GM21447 (cell line): ENCODE measurements around the gene OR10D3.
"Not testable (repeated sequence)": the region's sequence is repeated elsewhere in the genome, so short reads cannot be mapped to it uniquely, and the experiment has no call there.

Experiments used
- ATAC-seq: cut with Tn5 transposase; IDR thresholded peaks from one replicate; pipeline ENCODE4 v1.9.1; 2021; ENCODE audit not compliant: unreplicated experiment

OR10D3 gene

DNA sequence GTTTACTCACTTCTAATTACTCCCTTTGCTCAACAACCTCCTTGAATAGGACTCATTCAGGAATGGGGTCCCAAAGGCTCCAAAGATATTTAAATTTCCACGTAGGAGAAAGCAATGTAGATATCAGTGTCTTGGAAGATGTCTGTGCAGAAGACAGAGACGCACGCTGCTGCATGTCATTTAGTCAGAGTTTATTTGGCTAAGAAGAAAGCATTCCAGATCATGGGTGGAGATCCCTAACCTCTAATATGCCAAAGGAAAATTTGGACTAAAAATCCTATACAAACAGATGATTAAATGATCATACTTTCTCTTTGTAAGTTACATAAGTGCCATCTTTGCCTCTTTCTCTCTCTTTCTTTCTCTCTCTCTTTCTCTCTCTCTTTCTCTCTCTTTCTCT is at the start of gene OR10D3:
OR10D3 (plus strand) TSS at position 278 of the 400 bp plus-strand sequence. CDS start 1,925 bp downstream, outside the sequence.
- ATAC-seq = no peak

DNA sequence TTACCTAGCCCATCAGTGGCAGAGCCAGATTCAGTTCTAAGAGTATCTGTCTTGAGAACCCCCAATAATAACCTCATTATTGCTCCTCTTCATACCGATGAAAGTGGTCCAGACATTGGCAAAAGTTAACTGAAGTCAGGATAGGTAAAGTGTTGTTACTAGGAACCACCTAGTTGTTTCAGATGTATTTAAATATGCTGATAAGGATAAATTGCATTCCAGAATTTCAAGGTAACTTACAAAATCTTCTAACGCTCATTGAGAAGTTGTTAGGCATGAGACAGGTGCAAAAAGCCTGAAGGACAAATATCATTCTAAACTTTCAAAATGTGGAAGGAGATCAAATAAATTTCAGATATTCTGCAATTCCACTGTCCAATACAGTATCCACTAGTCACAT is 40.1 kb upstream of the OR10D3 start:
- ATAC-seq = no peak

DNA sequence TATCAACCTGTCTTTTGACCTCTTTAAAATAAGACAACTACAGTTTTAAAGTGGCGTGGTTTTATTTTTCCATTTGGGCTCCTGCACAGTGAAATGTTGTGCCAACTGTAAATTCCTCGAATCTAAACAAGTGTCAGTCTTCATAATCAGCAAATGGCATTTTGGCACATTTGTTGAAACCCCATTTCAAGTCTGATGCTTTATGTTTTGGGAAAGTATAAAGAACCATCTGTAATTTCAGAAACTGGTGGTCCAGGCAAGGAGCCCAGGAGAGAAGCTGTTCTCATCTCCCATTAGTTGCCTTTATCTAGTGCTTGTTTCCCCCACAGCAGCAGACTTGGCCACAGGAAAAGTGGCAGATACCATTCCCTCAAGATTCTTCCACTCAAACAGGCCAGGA is 35.2 kb upstream of the OR10D3 start:
- ATAC-seq = no peak

- ATAC-seq = no peak
Observed at GRCh38 chr11:124150684-124151083, 32.5 kb upstream of the OR10D3 start.

GRCh38 chr11:124152770-124153407 is 30.3 kb upstream of the OR10D3 start:
- no peak for ATAC-seq

DNA sequence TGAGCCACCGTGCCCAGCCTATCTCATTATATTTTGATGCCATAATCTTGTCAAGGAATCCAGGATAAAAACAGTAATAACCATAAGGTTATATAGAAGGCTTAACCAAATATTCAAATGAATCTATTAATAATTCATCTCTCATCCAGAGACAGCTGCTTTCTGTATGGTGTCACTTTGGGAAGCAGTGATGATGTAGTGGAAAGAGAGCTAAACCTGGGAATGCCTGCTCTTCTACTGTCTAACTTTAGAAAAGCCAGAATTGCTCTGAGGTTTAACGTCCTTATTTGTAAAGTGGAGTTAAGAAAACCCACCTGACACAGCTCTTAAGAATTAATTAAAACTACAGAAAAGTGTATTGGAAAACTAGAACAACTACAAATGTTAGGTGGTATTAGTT is 29.3 kb upstream of the OR10D3 start:
- ATAC-seq = no peak

DNA sequence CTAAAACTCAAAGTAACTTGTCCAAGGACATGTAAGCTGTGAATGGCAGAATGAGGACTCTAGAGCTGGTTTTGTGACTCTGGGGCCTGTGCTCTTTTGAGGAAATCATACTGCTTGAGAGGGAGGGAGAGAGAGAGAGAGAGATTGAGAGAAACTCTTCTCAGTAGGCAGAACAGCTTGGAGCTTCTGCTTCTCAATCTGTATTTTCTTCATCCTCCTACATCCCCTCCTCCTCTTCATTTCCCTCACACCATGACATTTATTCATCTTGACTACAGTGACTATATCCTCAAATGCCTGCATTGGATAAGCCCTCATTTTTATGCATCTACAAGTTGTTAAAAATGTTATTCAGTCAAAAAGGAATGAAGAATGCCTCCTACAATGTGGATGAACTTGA is 23.7 kb upstream of the OR10D3 start:
- no peak for ATAC-seq

DNA sequence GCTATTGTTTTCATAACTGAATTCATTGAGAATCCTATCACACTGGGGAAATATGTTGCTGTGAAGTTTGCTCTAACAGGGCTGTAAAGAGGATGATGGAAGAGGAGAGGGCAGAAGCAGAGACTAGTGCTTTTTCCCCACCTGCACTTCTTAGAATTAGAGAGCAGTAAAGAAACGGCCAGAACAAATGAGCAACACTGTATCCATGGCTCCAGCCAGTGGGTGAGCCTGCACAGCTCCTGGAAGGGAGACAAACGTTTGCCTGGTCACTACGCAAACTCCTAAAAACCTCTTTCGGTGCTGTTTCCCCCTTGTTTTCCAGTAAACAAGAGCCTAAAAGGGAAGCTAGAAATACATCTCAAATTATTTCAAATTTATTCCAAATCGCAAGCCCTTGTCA is 22.2 kb upstream of the OR10D3 start:
- ATAC-seq = no peak

DNA sequence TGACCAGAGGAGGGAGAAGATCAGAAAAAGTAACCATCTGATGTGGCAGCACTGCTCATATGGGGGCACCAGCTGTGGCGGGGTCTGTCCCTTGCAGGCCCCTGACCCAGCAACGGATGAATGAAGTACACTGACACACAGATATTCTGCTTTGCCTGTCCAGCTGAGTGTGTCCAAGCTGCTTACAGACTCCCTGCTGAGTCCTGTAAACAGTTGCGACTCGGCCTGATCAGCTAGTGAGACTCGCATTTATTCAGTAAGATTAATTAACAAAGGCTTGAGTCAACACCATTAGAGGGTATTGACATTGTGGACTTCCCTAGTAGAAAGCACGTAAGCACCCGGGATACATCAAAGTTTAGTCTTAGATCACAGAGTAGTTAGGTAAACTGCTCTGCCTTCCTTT is 15.3 kb upstream of the OR10D3 start:
- no peak for ATAC-seq

GRCh38 chr11:124168796-124169195 is 14.3 kb upstream of the OR10D3 start:
- ATAC-seq = no peak

DNA sequence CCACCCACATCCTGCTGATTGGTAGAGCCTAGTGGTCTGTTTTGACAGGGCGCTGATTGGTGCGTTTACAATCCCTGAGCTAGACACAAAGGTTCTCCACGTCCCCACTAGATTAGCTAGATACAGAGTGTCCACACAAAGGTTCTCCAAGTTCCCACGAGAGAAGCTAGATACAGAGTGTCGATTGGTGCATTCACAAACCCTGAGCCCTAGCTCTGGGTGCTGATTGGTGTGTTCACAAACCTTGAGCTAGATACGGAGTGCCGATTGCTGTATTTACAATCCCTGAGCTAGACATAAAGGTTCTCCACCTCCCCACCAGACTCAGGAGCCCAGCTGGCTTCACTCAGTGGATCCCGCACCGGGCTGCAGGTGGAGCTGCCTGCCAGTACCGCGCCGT is 12.8 kb upstream of the OR10D3 start:
- ATAC-seq = not testable (repeated sequence)

DNA sequence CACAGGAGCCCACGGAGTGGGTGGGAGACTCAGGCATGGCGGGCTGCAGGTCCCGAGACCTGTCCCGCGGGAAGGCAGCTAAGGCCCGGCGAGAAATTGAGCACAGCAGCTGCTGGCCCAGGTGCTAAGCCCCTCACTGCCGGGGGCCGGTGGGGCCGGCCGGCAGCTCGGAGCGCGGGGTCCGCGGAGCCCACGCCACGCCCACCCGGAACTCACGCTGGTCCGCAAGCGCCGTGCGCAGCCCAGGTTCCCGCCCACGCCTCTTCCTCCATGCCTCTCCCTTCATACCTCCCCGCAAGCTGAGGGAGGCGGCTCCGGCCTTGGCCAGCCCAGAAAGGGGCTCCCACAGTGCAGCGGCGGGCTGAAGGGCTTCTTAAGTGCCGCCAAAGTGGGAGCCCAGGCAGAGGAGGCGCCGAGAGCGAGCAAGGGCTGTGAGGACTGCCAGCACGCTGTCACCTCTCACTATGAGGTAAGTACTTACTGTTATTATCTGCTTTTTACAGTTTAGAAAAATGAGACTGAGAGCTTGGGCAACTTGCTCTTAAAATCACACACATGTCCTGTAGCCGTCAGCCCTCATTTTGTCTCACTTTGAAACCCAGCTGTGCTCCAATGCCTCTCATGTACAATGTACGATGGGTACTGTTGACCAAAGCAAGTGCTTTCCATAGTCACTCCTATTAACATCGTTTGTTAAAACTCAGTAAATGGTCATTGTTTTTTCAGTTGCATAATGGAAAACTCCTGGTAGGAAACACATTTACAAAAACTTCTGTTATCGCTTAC is 12.2 kb upstream of the OR10D3 start:
- ATAC-seq = no peak

- no peak for ATAC-seq
Observed at GRCh38 chr11:124172101-124172500, 11.0 kb upstream of the OR10D3 start.

- no peak for ATAC-seq
Observed at GRCh38 chr11:124172599-124172998, 10.5 kb upstream of the OR10D3 start.

- no peak for ATAC-seq
Observed at GRCh38 chr11:124174001-124174583, 9.1 kb upstream of the OR10D3 start.

DNA sequence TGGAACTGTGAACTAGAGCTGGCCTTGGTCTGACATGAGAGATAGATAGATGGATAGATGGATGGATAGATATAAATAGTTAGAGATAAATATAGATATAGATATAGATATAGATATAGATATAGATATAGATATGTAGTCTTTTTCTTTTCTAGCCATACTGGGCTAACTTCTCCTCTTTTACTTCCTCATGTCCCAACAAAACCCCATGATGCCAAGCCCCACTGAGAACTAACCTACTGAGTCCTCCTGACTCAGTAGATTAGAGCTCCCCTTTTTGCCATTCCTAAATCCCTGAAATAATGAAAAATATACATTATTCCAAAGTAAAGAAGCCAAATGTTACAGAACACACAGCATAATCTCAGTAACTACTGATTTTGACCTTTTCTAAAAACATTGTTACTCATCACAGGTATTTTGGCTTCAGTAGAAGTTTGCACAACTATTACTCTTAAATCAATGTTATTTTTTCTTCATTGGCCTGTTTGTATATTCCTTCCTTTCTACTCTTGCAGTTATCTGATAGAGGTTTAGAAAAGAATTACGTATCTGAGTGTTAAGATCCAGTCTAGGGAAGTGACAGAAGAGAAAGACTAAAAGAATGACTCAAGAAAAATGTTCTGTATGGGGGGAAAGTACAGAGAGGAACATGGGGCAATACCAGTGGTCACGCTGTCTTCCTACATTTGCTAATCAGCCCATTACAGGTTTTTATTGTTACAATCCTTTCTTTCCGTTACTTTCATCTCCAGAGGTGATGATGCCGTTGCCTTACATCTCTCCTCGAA is 6.0 kb upstream of the OR10D3 start:
- ATAC-seq = no peak

DNA sequence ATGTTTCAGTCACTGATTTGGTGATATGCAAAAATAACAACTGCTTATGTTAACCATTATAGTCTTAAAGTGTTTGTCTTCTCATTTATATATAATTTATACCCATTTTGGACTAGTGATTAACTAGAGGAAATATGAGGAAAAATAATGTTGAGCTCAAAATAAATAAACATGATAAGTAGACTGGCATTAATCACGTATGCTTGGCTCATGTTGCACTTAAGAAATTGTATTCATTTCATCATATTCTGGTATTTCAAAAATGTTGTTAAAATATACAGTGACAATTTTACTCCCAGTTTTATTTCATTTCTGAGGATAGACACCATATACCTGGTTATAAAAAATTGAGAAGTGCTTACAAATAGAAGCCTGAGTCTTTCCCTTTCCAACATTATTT is 3.8 kb upstream of the OR10D3 start:
- ATAC-seq = no peak

DNA sequence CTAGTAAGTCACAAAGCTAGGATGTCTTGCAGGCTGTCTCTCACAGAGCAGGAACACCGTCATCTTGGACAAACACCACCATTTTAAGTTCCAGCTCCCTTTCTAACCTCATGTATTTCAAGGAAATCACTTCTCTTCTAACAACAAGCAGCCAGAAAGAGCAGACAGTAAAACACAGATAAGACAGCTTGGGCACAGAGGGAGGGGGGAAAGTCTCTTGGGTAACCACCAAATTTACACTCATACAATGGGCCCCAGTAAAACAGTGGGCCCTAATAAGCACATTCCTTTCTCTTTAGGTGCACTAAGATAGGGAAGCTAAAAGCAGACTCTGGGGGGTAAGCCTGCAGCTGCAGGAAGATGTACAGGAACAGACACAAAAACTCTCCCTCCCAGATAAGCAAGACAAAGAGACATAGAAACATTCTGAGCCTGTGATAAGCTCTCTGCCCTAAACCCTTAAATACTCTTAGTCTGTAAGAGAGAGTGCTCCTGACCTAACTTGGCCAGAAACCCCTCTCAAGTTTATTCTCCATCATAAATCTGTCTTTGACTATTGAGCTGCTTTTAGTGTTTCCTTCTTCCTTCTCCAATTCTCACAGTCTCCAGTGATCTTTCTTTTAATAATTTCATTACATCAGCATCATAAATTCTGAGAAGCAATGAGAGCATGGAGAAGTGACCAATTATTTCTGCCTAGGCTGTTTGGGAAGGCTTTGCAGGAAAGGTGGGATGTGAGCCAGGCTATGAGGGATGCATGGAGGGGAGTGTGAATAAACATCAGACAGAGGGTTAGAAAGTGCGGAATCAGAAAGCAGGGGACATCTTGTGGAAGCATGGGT is 7.4 kb downstream of the OR10D3 start:
- no peak for ATAC-seq

- no peak for ATAC-seq
Observed at GRCh38 chr11:124193221-124194010, 10.3 kb downstream of the OR10D3 start.
